Middle frontal gyrus (tissue), 1 donor: ENCODE results near the gene FKBP10.

Experiments
- DNase-seq: peaks from one replicate; pipeline ENCODE4 v3.0.0-alpha.2; 2015; ENCODE audit warnings: low spot score; ENCODE audit errors: extremely low spot score

The FKBP10 gene

GRCh38 chr17:41781404-41782110 is 31.2 kb upstream of the FKBP10 start:
- DNase-seq: no peak

DNA sequence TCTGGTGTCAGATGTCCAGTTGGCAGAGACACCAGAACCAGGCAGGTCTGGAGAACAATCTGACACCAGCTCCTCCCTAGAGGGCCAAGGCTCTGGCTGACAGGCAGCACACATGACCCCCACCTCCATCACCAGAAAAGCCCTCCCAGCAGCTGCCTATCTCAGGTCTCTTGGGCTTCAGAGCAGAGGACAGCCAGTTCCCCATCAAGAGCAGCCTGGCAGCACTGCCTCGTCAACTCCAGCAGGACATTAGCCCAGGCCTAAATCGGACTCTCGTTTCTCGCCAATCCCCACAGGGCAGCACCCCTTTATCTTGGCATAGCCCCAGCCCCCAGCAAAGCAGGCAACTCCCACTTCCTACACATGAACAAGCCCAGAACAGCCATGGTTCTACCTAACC is 30.7 kb upstream of the FKBP10 start:
- DNase-seq: no peak

- no peak for DNase-seq
Measured at GRCh38 chr17:41784207-41784744, 28.5 kb upstream of the FKBP10 start.

DNA sequence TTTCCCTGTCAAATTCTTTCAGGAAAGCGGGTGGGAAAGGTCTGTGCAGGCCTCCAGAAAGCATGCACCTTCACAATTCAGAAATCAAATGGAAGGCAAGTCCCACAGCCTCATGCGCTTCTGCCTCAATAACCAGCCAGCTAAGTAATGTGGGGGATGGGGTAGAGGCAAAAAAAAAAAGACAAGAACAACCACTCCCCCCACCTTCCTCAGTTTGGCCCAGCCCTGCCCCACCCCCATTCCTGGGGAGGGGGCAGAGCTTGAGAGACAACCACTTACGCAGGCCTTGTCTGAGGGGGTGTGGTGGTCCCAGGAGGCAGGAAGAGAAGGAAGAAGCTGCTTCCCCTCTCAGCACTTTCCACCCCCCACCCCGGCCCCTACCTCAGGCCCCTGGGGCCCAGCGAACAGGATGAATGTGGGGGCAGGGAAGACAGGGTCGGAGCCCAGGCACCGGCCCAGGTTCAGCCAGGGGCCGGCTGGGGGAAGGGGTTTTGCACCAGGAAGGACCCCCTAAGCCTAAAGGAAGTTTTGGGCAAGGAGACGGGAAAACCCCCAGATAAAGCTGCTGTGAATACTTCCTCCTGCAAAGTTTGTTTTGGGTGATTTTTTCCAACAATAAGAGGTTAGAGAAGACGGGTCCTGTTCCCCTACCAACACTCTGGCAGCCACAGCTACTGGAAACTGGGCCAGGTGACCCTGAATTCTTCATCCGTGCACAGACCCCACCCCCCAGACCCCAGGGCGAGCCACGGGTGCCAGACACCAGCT is 27.5 kb upstream of the FKBP10 start:
- DNase-seq: no peak

GRCh38 chr17:41785859-41786226 is 27.0 kb upstream of the FKBP10 start:
- DNase-seq: no peak

GRCh38 chr17:41786227-41787020 is 26.4 kb upstream of the FKBP10 start, which contains the start of gene JUP:
JUP (minus strand) TSS chr17:41786711; CDS start chr17:41771854, 14,857 bp downstream.
- DNase-seq: peak; percentile 99

- no peak for DNase-seq
Measured at GRCh38 chr17:41787021-41787418, 25.8 kb upstream of the FKBP10 start.

DNA sequence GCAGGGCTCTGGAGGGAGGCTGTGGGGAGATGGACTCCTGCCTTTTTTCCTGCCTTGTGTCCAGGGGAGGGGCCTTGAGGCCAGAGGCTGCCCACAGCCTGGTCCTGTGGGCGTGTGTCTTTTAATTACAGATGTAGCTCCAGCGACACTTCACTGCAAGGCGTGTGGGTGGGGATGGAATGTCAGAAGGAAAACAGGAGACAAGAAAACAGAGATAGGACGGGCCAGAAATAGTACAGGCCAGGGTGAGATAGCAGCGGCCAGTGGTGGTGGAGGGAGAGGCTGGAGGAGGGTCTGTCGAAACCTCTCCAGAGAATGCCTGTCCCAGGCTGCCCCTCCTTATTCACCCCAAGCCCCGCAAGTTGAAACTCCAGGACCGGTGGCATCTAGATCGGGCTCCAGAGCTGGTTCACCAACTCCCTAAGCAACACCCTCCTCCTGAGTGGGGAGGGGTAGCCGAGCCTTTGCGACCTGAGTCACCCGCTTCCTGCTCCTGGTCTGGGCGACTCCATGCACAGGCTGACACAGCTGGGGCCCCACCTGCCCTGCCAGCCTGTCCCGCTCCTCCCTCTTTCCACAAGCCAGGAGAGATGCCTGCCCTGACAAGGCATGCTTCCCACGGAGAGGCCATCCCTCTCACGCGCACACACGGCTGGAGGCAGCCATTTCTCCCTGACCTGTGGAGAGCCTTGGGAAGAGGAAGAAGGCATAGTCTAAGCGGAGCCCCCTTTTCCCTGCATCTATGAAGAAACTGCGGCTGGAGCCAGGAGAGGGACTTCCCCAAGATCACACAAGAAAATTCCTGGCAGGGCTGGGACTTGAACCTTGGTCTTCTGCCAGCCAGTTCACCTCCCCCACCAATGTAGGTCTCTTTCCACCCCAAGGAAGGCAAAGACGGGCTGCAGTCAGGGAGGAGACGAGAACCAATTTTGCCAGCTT is 19.7 kb upstream of the FKBP10 start:
- DNase-seq: no peak

DNA sequence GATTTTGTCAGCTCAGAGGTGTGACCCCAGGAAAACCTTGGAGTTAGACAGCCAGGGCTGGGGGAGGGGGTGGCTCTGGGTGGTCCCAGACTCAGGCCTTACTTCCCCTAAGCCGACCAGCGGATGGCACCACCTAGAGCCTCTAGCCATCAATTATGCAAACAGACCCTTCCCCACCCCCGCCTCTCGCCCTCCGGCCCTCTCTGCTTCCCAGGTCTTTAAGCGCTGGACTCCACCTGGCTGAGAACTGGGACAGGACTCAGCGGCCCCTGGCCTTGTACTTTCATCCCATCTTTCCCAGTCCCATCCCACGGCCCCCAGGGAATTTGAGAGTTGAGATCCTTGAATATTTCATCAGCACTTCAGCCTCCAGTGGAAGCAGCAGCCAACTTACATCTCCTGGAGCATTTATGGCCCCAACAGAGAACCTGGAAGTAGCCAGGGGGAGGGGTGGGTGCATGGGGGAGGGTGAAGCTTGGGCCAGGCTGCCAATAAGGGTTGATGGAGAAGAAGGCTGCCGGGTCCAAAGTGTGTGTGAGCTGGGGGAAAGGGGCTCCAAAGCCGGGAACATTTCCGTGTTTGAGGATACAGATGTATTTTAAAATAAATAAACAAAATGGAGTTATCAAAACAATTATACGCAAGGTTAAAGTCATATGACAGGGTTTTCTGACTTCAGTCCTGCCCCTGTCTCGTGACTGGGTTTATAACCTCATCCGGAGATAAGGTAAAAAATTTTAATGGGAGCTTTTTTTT is 18.8 kb upstream of the FKBP10 start:
- no peak for DNase-seq

DNA sequence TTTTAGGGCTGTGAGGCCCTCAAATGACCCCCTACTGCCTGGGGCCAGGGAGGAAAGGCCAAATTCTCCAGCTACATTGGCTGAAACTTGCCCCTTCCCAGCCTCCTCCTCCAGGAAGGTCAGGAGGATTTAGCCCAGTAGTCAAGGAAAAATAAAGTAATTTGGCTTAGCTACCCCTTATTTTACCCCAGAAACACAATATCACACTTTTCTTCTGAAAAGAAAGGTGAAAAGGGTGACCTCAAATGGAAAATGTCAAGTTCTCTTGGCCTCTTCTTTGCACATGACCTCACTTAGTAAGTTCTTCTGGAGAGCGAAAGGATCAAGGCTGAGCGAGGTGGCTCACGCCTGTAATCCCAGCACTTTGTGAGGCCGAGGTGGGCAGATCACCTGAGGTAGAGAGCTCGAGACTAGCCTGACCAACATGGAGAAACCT is 18.2 kb upstream of the FKBP10 start:
- DNase-seq: no peak

DNA sequence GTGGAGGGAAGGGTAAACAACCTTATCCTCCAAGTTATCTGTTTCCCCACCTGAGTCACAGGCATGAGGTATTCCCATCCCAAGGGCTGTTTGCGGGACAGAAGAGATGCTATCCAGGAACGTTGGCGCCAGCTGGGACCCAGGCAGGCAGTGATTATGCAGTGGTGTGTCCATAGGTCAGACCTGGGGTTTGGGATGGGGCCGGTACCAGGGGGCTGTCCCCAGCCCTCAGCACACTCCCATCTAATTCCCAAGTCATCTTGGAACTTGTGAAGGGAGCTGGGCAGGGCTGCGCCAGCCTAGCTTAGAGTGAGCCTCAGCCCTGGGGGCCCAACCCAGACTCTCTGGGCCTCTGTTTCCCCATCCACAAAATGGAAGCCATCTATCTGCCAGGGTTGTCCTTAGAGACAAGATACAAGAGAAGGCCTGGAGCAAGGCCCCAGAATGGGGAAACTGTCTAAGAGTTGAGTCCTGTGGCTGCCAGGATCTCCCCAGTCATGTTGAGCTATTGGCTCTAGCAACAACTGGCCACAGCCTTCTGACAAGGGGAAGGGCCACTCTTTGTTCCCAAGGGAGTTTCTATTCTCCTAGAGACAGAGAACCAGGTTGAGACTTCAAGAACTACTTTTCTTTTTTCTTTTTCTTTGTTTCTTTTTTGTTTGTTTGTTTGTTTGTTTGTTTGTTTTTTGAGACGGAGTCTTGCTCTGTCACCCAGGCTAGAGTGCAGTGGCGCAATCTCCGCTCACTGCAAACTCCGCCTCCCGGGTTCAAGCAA is 16.5 kb upstream of the FKBP10 start:
- DNase-seq: no peak

DNA sequence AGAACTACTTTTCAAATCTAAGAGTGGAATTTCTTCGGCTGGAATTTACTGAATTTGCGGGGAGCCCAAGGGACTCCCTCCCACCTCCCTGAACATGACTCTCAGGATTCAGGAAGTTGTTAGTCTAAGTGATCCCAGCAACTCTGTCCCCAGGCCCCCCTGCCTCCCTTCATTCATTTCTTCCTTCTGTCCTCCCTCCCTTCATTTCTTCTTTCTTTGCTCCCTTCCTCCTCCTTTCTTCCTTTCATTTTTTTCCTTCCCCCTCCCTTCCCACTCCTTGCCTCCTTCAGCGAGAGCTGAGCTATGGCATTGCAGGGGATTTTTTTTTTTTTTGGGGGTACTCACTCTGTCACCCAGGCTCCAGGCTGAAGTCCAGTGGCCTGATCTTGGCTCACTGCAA is 15.4 kb upstream of the FKBP10 start:
- no peak for DNase-seq

- DNase-seq: no peak
Measured at GRCh38 chr17:41799366-41799765, 13.4 kb upstream of the FKBP10 start.

DNA sequence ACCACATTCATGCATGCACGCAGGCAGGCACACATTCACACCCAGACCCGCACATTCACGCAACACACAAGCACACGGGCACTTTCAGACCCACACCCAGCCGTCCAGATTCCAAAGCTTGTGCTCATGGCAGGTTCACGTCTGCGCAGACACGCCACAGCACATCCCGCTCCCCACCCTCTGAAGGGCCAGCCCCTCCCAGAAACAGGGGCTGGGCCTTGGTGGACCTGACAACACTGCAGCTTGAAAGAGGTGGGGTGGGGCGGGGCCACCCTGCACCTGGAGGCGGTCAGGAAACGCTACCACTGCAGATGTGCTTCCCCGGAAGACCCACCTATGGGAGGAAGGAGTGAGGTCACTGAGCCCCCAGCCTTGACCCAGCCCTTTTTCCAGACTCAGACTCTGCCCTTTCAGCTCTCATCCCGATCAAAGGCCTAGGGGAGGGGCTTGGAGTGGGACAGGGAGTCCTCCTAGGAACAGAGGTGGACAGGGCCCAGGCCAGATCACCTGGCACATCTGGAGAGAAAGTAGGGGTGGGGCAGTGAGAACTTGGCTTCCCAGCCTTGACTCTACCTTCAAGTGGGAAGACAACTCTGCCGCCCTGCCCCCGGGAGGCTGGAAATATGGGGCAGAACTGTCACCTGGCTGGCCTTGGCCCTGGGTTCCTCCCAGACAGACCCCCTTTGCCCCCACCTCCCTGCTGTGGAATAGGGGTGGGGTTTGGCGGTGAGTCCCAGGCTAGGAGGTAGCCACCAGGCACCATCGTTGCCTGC is 12.0 kb upstream of the FKBP10 start:
- DNase-seq: no peak

- DNase-seq: peak; percentile 57
Measured at GRCh38 chr17:41801374-41802271, 11.2 kb upstream of the FKBP10 start.

DNA sequence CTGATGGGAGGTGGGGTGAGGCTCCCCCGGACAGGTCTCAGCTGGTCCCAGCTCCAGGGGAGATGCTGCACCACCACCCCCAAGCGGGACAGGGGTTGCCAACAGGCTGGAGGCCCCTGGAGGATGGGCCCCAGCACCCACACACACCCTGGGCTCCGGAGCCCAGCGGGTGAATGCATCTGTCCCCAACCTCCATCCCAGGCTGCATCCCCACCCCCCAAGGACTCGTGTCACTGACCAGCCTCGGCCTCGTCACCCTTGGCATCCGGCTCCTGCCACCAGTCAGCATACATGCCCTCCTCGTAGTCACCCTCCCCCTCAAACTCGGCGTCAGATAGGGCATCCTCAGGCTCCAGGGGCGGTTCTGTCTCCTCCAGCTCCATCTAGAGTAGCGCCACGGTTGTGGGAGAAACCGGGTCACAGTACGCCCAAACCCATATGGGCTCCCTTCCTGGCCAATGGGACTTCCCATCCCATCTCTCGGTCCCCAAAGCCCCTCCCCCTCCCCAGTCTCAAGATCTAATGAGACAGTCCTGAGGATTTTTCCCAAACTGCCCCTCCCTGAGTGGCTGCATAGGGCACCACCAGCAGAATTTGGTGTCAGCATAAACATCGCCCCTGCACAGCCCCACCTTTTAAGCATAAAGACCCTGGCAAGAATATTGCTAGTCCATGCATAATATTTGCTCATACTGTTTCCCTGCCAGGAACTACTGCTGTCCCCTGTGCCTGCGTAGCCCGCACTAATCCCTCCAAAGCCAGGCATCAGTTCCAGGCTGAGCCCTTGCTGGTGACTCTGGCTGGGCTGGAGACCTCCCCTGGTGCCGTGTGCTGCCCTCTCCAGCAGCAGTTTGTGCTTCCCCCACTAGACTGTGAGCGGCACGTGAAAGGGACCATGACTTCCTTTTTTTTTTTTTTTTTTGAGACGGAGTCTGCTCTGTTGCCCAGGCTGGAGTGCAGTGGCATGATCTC is 9.5 kb upstream of the FKBP10 start:
- DNase-seq: no peak
